OCI-LY7 (cell line): ENCODE measurements around the gene GALNT2. TPM values are rescaled to one million over a fixed set of nuclear protein-coding genes. Genes with fewer than 3 reads are reported as not detected.

Experiments
- BruUV-seq: library from RNA; stranded (reverse); fragments of 400-500 nt; replicated peaks from 2 replicates; lab custom pipeline; 2021; lab: Mats Ljungman, UMichigan
- CTCF ChIA-PET: fragments of 300-600 bp; sonication (Branson Sonifier 250); formaldehyde crosslinking; loops from one replicate; lab custom pipeline; 2022; ENCODE audit warnings: antibody characterized with exemption; ENCODE audit not compliant: unreplicated experiment; lab: Charles Lee
- POLR2A ChIA-PET: fragments of 300-600 bp; sonication (Branson Sonifier 250); formaldehyde crosslinking; loops from one replicate; lab custom pipeline; 2022; ENCODE audit warnings: antibody characterized with exemption; lab: Charles Lee
- DNase-seq: peaks from one replicate; pipeline ENCODE4 v3.0.0-alpha.2; 2015; ENCODE audit warnings: low spot score
- H2AFZ ChIP-seq: fragments of 200-600 bp; sonication (generic), shearing (Covaris generic); 2 replicates; pipeline ENCODE4 v1.6.1; 2014; ENCODE audit warnings: mild to moderate bottlenecking, antibody characterized with exemption, low read length, moderate library complexity
- H3K27ac ChIP-seq: fragments of 200-600 bp; sonication (generic); 2 replicates; pipeline ENCODE4 v1.5.1; 2014; ENCODE audit warnings: mixed run types, low read depth, mild to moderate bottlenecking, moderate library complexity, low read length, inconsistent platforms; ENCODE audit not compliant: poor library complexity, severe bottlenecking
- H3K36me3 ChIP-seq: fragments of 200-600 bp; sonication (generic); 2 replicates; pipeline ENCODE4 v1.6.1; 2014; ENCODE audit warnings: mild to moderate bottlenecking, antibody characterized with exemption, low read length, moderate library complexity, mixed read lengths; ENCODE audit not compliant: insufficient read depth
- H3K4me1 ChIP-seq: fragments of 200-600 bp; sonication (generic); 2 replicates; pipeline ENCODE4 v1.5.1; 2014; ENCODE audit warnings: mild to moderate bottlenecking, low read length; ENCODE audit not compliant: insufficient read depth, poor library complexity, severe bottlenecking
- H3K4me2 ChIP-seq: fragments of 200-600 bp; sonication (generic); 2 replicates; pipeline ENCODE4 v1.6.1; 2014; ENCODE audit warnings: mild to moderate bottlenecking, low read length
- H3K4me3 ChIP-seq: fragments of 200-600 bp; sonication (generic); 2 replicates; pipeline ENCODE4 v1.5.1; 2014; ENCODE audit warnings: mild to moderate bottlenecking, low read depth, low read length; ENCODE audit not compliant: poor library complexity, severe bottlenecking
- H3K79me2 ChIP-seq: fragments of 200-600 bp; sonication (generic); 2 replicates; pipeline ENCODE4 v1.6.1; 2016; ENCODE audit warnings: low read depth, mild to moderate bottlenecking, low read length, moderate library complexity, mixed read lengths; ENCODE audit not compliant: insufficient read depth
- H3K9me2 ChIP-seq: fragments of 200-600 bp; sonication (generic); 2 replicates; pipeline ENCODE4 v1.6.1; 2016; ENCODE audit warnings: mild to moderate bottlenecking, low read length, mixed read lengths; ENCODE audit not compliant: insufficient read depth
- H3K9me3 ChIP-seq: fragments of 200-600 bp; sonication (generic); 2 replicates; pipeline ENCODE4 v1.6.1; 2014; ENCODE audit warnings: mild to moderate bottlenecking, mixed run types, low read length, mixed read lengths
- H4K20me1 ChIP-seq: fragments of 200-600 bp; sonication (generic); 2 replicates; pipeline ENCODE4 v1.6.1; 2014; ENCODE audit warnings: mild to moderate bottlenecking, antibody characterized with exemption, low read length, moderate library complexity, mixed read lengths; ENCODE audit not compliant: insufficient read depth
- CTCF ChIP-seq: fragments of 200-600 bp; sonication (generic); conservative IDR thresholded peaks from 2 replicates; pipeline ENCODE4 v1.5.1; 2014; ENCODE audit warnings: mild to moderate bottlenecking, antibody characterized with exemption, low read length, moderate library complexity, mixed read lengths
- EZH2phosphoT487 ChIP-seq: fragments of 200-600 bp; sonication (generic); IDR thresholded peaks from 2 replicates; pipeline ENCODE4 v1.6.1; 2018; ENCODE audit warnings: low read depth, borderline replicate concordance, mild to moderate bottlenecking, mixed run types, antibody characterized with exemption, low read length, moderate library complexity, mixed read lengths
- intact Hi-C: fragments of 100-400 bp; cut with micrococcal nuclease; formaldehyde crosslinking; loops from one replicate; pipeline ENCODE4 v1.10.0; 2022; ENCODE audit not compliant: unreplicated experiment
- total RNA-seq, 2 experiments: library from RNA; depleted of rRNA in 1 of 2; stranded (reverse); fragments of >200 nt in 1 of 2; shearing (Covaris generic) in 1 of 2; gene quantifications; 2 replicates each; pipeline ENCODE4 v1.2.3, GENCODE V29; 2014 to 2022

GALNT2 gene
- total RNA-seq, 2 experiments from 2014 or later = 29.9 to 67.3 TPM

GRCh38 chr1:230072296-230072695, 5.3 kb downstream of the GALNT2 start:
- H3K4me3 ChIP-seq = no peak overlapping the region
- no peak overlapping the region for H3K27ac ChIP-seq
- H3K4me2 ChIP-seq = no peak overlapping the region
- TF ChIP-seq CTCF (no peak), EZH2phosphoT487 (no peak)
- no peaks in the 10 kb centered on the region for H3K9me2 ChIP-seq
- H2AFZ ChIP-seq = no peak overlapping the region
- peaks cover 48% of the 10 kb centered on the region for H3K79me2 ChIP-seq
- H3K4me1 ChIP-seq = peaks cover 16% of the 10 kb centered on the region
- H3K9me3 ChIP-seq = no peaks in the 10 kb centered on the region
- H4K20me1 ChIP-seq = peaks cover 23% of the 10 kb centered on the region
- POLR2A ChIA-PET = interaction anchor here (0.7 kb wide), 1 partner anchor 15 kb away, joined by 3 read pairs; no protein-coding TSS in a partner anchor
- intact Hi-C loops = no loop called here
- H3K36me3 ChIP-seq = no peaks in the 10 kb centered on the region; the same call in 1 of the 2 replicates
- DNase-seq = no peak
- BruUV-seq = no TSS peak
- CTCF ChIA-PET = interaction anchor here (1.2 kb wide), 1 partner anchor 40 kb away, joined by 3 read pairs; no protein-coding TSS in a partner anchor

- ChIA-PET POLR2A (interaction anchor here (0.7 kb wide), 1 partner anchor 14 kb away, joined by 3 read pairs; no protein-coding TSS in a partner anchor), CTCF (no interaction called here)
- Histone ChIP-seq H3K36me3 (no peaks in the 10 kb centered on the region; the same call in 1 of the 2 replicates), H3K27ac (no peak overlapping the region), H3K9me2 (no peaks in the 10 kb centered on the region), H2AFZ (no peak overlapping the region), H4K20me1 (peaks cover 23% of the 10 kb centered on the region), H3K4me2 (no peak overlapping the region), H3K4me3 (no peak overlapping the region), H3K9me3 (no peaks in the 10 kb centered on the region), H3K79me2 (peaks cover 51% of the 10 kb centered on the region), H3K4me1 (peaks cover 16% of the 10 kb centered on the region)
- BruUV-seq = no TSS peak
- TF ChIP-seq CTCF = no peak
- no peak for TF ChIP-seq EZH2phosphoT487
- no peak for DNase-seq
- intact Hi-C loops = no loop called here
Measured at GRCh38 chr1:230072866-230073265, 5.8 kb downstream of the GALNT2 start.

- ChIA-PET POLR2A (no interaction called here), CTCF (no interaction called here)
- DNase-seq = no peak
- intact Hi-C loops = no loop called here
- Histone ChIP-seq H3K36me3 (no peaks in the 10 kb centered on the region; the same call in 1 of the 2 replicates), H3K9me2 (no peaks in the 10 kb centered on the region), H3K4me2 (no peak overlapping the region), H3K9me3 (no peaks in the 10 kb centered on the region), H4K20me1 (peaks cover 20% of the 10 kb centered on the region), H3K4me1 (peaks cover 13% of the 10 kb centered on the region), H3K27ac (no peak overlapping the region), H3K79me2 (peaks cover 54% of the 10 kb centered on the region), H3K4me3 (no peak overlapping the region), H2AFZ (no peak overlapping the region)
- no TSS peak for BruUV-seq
- TF ChIP-seq EZH2phosphoT487 = no peak
- TF ChIP-seq CTCF = no peak
Measured at GRCh38 chr1:230073371-230074035, 6.5 kb downstream of the GALNT2 start.
